Upper lobe of left lung (tissue), 6 donors: Measurements from ENCODE around the gene MRPL16. TPM values are rescaled to one million over a fixed set of nuclear protein-coding genes. Genes with fewer than 3 reads are reported as not detected.

Experiments used
- ATAC-seq, 2 donors: fragments of 200-7000 bp; cut with Tn5 transposase; one replicate each; pipeline ENCODE4 v1.9.1; 2022; ENCODE audit warnings: mild to moderate bottlenecking in 2 of 2, moderate library complexity in 2 of 2; ENCODE audit not compliant: low FRiP score in 2 of 2
- DNase-seq, 2 donors: peaks; one replicate each; pipeline ENCODE4 v3.0.0-alpha.2; 2019 to 2020
- H3K27ac ChIP-seq, 4 donors: fragments of 200-600 bp; sonication (generic); one replicate each; pipeline ENCODE4 v1.5.1; 2016 to 2019
- H3K27me3 ChIP-seq, 4 donors: fragments of 200-600 bp; sonication (generic); one replicate each; pipeline ENCODE4 v1.5.1; 2017 to 2019
- H3K36me3 ChIP-seq, 4 donors: fragments of 200-600 bp; sonication (generic); one replicate each; pipeline ENCODE4 v1.5.1; 2016 to 2019
- H3K4me1 ChIP-seq, 4 donors: fragments of 200-600 bp; sonication (generic); one replicate each; pipeline ENCODE4 v1.5.1; 2018 to 2019
- H3K4me3 ChIP-seq, 4 donors: fragments of 200-600 bp; sonication (generic); one replicate each; pipeline ENCODE4 v1.5.1; 2017 to 2019; ENCODE audit warnings: mild to moderate bottlenecking in 2 of 4, moderate library complexity in 1 of 4
- H3K9me3 ChIP-seq, 4 donors: fragments of 200-600 bp; sonication (generic); one replicate each; pipeline ENCODE4 v1.5.1; 2018 to 2019
- CTCF ChIP-seq, 6 experiments: fragments of 450-650 bp in 4 of 6; fragments of 200-600 bp in 2 of 6; sonication (generic) in 2 of 6; IDR thresholded peaks; one replicate each; pipeline ENCODE4 v1.5.1; 2016 to 2019; ENCODE audit warnings: antibody characterized with exemption in 6 of 6
- EP300 ChIP-seq, 4 donors: sonication (generic); formaldehyde crosslinking; IDR thresholded peaks; one replicate each; pipeline ENCODE4 v1.5.1; 2017; ENCODE audit warnings: antibody characterized with exemption in 4 of 4, control low read depth in 2 of 4
- POLR2A ChIP-seq, 4 donors: fragments of 450-650 bp; IDR thresholded peaks; one replicate each; pipeline ENCODE4 v1.5.1; 2016 to 2017; ENCODE audit warnings: antibody characterized with exemption in 4 of 4, mild to moderate bottlenecking in 2 of 4
- POLR2AphosphoS5 ChIP-seq, 2 donors: sonication (generic); formaldehyde crosslinking; IDR thresholded peaks; one replicate each; pipeline ENCODE4 v1.5.1; 2017; ENCODE audit warnings: antibody characterized with exemption in 2 of 2
- WGBS, 2 donors: methylation state at CpG; one replicate each; pipeline ENCODE4 v1.1.5; 2017 to 2018; 5-methylcytosine and 5-hydroxymethylcytosine counted together
- total RNA-seq, 6 donors: library from RNA; depleted of rRNA in 4 of 6; stranded (reverse); fragments of >200 nt in 4 of 6; gene quantifications; one replicate each; pipeline versions ENCODE4 v1.1.0 to v1.2.1, GENCODE V29; 2016 to 2021
- donor health status: DM: no; HTN: no; CAD: no; lungs with moderate emphysema.
- donor health status: DM: no; HTN: yes; CAD: no; lungs with severe emphysema.

The MRPL16 gene
- total RNA-seq, 6 donors from 2014 or later, result 15.9 to 40.0 (median 35.0) TPM

- Histone ChIP-seq H3K27ac (no peak overlapping the region), H3K27me3 (no peaks in the 10 kb centered on the region), H3K9me3 (no peaks in the 10 kb centered on the region), H3K4me1 (peaks cover 18 to 28% (median 24%) of the 10 kb centered on the region in 4 donors), H3K36me3 (peaks cover 0 to 18% (median 3%) of the 10 kb centered on the region in 4 donors), H3K4me3 (no peak overlapping the region)
- WGBS, 2 donors, result 79 to 80% methylated on average over 4 of the region's 4 CpGs
- no peak for DNase-seq
- TF ChIP-seq POLR2A (IDR thresholded peaks at IDR 0.05) (no peak), EP300 (IDR thresholded peaks at IDR 0.05) (no peak), CTCF (IDR thresholded peaks at IDR 0.05) (no peak), POLR2AphosphoS5 (IDR thresholded peaks at IDR 0.05) (no peak)
- ATAC-seq, result no peak
Measured at GRCh38 chr11:59783632-59784090, 26.9 kb downstream of the MRPL16 start.

DNA sequence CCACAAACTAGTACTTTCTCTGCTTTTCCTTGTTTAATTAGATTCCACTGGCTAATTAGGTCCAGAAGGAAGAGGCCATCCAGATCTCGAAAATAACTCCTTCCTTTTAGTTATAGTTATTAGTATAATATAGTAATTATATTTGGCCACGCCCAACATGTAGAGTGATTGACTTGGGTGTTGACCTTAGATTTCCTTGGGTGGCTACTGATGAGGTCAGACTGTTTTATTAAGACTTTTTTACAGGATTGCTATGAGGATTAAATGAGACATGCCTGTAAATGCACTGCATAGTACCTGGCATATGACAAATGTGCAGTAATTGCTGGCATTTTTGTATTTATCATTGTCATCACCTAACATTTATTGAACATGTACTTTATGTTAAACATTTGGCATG lies 28.5 kb downstream of the MRPL16 start:
- no peaks in the 10 kb centered on the region for H3K27me3 ChIP-seq
- ATAC-seq (no peak), DNase-seq (no peak)
- 74 to 81% methylated on average over 2 of the region's 2 CpGs for WGBS, 2 donors
- H3K4me1 ChIP-seq, result peaks cover 14 to 29% (median 16%) of the 10 kb centered on the region in 4 donors
- TF ChIP-seq POLR2AphosphoS5 (IDR thresholded peaks at IDR 0.05), result no peak
- TF ChIP-seq CTCF (IDR thresholded peaks at IDR 0.05), result no peak
- TF ChIP-seq EP300 (IDR thresholded peaks at IDR 0.05), result no peak
- TF ChIP-seq POLR2A (IDR thresholded peaks at IDR 0.05), result no peak
- no peak overlapping the region for H3K27ac ChIP-seq
- H3K4me3 ChIP-seq, result no peak overlapping the region
- H3K36me3 ChIP-seq, result peaks cover 0 to 13% (median 5%) of the 10 kb centered on the region in 4 donors
- H3K9me3 ChIP-seq, result no peaks in the 10 kb centered on the region

- H3K4me3 ChIP-seq, result no peak overlapping the region
- WGBS, 2 donors, result 33 to 50% methylated on average over 1 of the region's 1 CpG
- H3K27ac ChIP-seq, result no peak overlapping the region
- H3K27me3 ChIP-seq, result no peaks in the 10 kb centered on the region
- H3K36me3 ChIP-seq, result peaks cover 4 to 35% (median 17%) of the 10 kb centered on the region in 4 donors
- TF ChIP-seq POLR2A (IDR thresholded peaks at IDR 0.05) (no peak), EP300 (IDR thresholded peaks at IDR 0.05) (no peak), POLR2AphosphoS5 (IDR thresholded peaks at IDR 0.05) (no peak), CTCF (IDR thresholded peaks at IDR 0.05) (no peak)
- no peak for DNase-seq
- H3K4me1 ChIP-seq, result peaks cover 9 to 24% (median 17%) of the 10 kb centered on the region in 4 donors
- H3K9me3 ChIP-seq, result no peaks in the 10 kb centered on the region
- no peak for ATAC-seq
Measured at GRCh38 chr11:59779487-59779886, 31.1 kb downstream of the MRPL16 start.

- TF ChIP-seq POLR2A (IDR thresholded peaks at IDR 0.05), result no peak
- no peak for TF ChIP-seq EP300 (IDR thresholded peaks at IDR 0.05)
- no peaks in the 10 kb centered on the region for H3K27me3 ChIP-seq
- WGBS, 2 donors, result 70 to 94% methylated on average over 2 of the region's 2 CpGs
- peaks cover 5 to 47% (median 22%) of the 10 kb centered on the region in 4 donors for H3K36me3 ChIP-seq
- H3K27ac ChIP-seq, result peak overlapping the region in 1 of 4 donors; percentile 15
- H3K4me3 ChIP-seq, result no peak overlapping the region
- H3K4me1 ChIP-seq, result peaks cover 10 to 25% (median 17%) of the 10 kb centered on the region in 4 donors
- DNase-seq (no peak), ATAC-seq (no peak)
- no peaks in the 10 kb centered on the region for H3K9me3 ChIP-seq
Measured at GRCh38 chr11:59778122-59778521, 32.5 kb downstream of the MRPL16 start.

- H3K27ac ChIP-seq, result peak overlapping the region in 3 of 4 donors; percentile 15 to 86 (median 53)
- no peak overlapping the region for H3K4me3 ChIP-seq
- 87 to 89% methylated on average over 5 of the region's 5 CpGs for WGBS, 2 donors
- H3K9me3 ChIP-seq, result no peaks in the 10 kb centered on the region
- TF ChIP-seq POLR2A (IDR thresholded peaks at IDR 0.05) (no peak), CTCF (IDR thresholded peaks at IDR 0.05) (no peak), POLR2AphosphoS5 (IDR thresholded peaks at IDR 0.05) (no peak), EP300 (IDR thresholded peaks at IDR 0.05) (no peak)
- peaks cover 5 to 47% (median 22%) of the 10 kb centered on the region in 4 donors for H3K36me3 ChIP-seq
- peaks cover 15 to 33% (median 22%) of the 10 kb centered on the region in 4 donors for H3K4me1 ChIP-seq
- H3K27me3 ChIP-seq, result no peaks in the 10 kb centered on the region
- DNase-seq (no peak), ATAC-seq (no peak)
Measured at GRCh38 chr11:59777104-59777503, 33.5 kb downstream of the MRPL16 start.
